GM10847 (cell line): ENCODE measurements around the gene RCC2.

Source experiments
- POLR2A ChIP-seq: IDR thresholded peaks from 2 replicates; pipeline ENCODE4 v1.6.1; 2011; ENCODE audit not compliant: insufficient read length; ENCODE audit errors: extremely low read depth

RCC2 gene

GRCh38 chr1:17404034-17404684, 35.3 kb downstream of the RCC2 start:
- TF ChIP-seq POLR2A, result no peak

GRCh38 chr1:17403081-17403480, 36.4 kb downstream of the RCC2 start:
- TF ChIP-seq POLR2A, result no peak

GRCh38 chr1:17401841-17402240, 37.6 kb downstream of the RCC2 start:
- TF ChIP-seq POLR2A, result no peak

GRCh38 chr1:17400725-17401341, 38.6 kb downstream of the RCC2 start:
- TF ChIP-seq POLR2A, result no peak

GRCh38 chr1:17397910-17398695, 41.4 kb downstream of the RCC2 start:
- TF ChIP-seq POLR2A, result no peak

GRCh38 chr1:17393230-17393629, 46.2 kb downstream of the RCC2 start:
- TF ChIP-seq POLR2A, result no peak

- no peak for TF ChIP-seq POLR2A
These were observed 47.2 kb downstream of the RCC2 start for GRCh38 chr1:17392199-17392740.

- no peak for TF ChIP-seq POLR2A
These were observed 58.3 kb downstream of the RCC2 start for GRCh38 chr1:17381161-17381560.

- no peak for TF ChIP-seq POLR2A
These were observed 62.0 kb downstream of the RCC2 start for GRCh38 chr1:17377325-17377953.

GRCh38 chr1:17375651-17376050, 63.8 kb downstream of the RCC2 start:
- no peak for TF ChIP-seq POLR2A

- TF ChIP-seq POLR2A, result no peak
These were observed 66.5 kb downstream of the RCC2 start for GRCh38 chr1:17372955-17373354.

GRCh38 chr1:17371896-17372295, 67.6 kb downstream of the RCC2 start, which contains the start of gene PADI6:
TSS of gene PADI6 (plus strand) at chr1:17372196. CDS start at chr1:17372246, 50 bp downstream.
- no peak for TF ChIP-seq POLR2A

- TF ChIP-seq POLR2A, result no peak
These were observed 68.9 kb downstream of the RCC2 start for GRCh38 chr1:17370618-17371017.

- no peak for TF ChIP-seq POLR2A
These were observed 70.0 kb downstream of the RCC2 start for GRCh38 chr1:17369466-17369865.

- no peak for TF ChIP-seq POLR2A
These were observed 74.2 kb downstream of the RCC2 start for GRCh38 chr1:17365293-17365692.
